Neuronal stem cell (in vitro differentiated cells): ENCODE measurements around the gene TGFBR3L.
A peak's percentile ranks its signal among the peaks of the same experiment; 100 is the strongest.

Source experiments
- DNase-seq: peaks from one replicate; pipeline ENCODE4 v3.0.0-alpha.2; 2013; ENCODE audit warnings: low spot score
- H2AFZ ChIP-seq: one replicate; pipeline ENCODE4 v1.6.1; 2013; ENCODE audit warnings: mild to moderate bottlenecking, low read length, inconsistent platforms
- H2AK5ac ChIP-seq: 2 replicates; pipeline ENCODE4 v1.6.1; 2013; ENCODE audit warnings: low read depth, mild to moderate bottlenecking, inconsistent platforms, low read length, moderate library complexity, mixed read lengths
- H2BK120ac ChIP-seq: 2 replicates; pipeline ENCODE4 v1.6.1; 2013; ENCODE audit warnings: low read depth, mild to moderate bottlenecking, inconsistent platforms, low read length, moderate library complexity, mixed read lengths
- H2BK12ac ChIP-seq: one replicate; pipeline ENCODE4 v1.6.1; 2013; ENCODE audit warnings: low read length, inconsistent platforms
- H2BK15ac ChIP-seq: 2 replicates; pipeline ENCODE4 v1.6.1; 2013; ENCODE audit warnings: mild to moderate bottlenecking, low read length, inconsistent platforms, mixed read lengths
- H2BK5ac ChIP-seq: one replicate; pipeline ENCODE4 v1.6.1; 2013; ENCODE audit warnings: inconsistent platforms, mild to moderate bottlenecking, low read length, moderate library complexity
- H3K14ac ChIP-seq: one replicate; pipeline ENCODE4 v1.6.1; 2013; ENCODE audit warnings: low read length, inconsistent platforms
- H3K18ac ChIP-seq: 2 replicates; pipeline ENCODE4 v1.6.1; 2013; ENCODE audit warnings: low read length, inconsistent platforms
- H3K23ac ChIP-seq: 2 replicates; pipeline ENCODE4 v1.6.1; 2013; ENCODE audit warnings: low read depth, mild to moderate bottlenecking, mixed read lengths, low read length, inconsistent platforms; ENCODE audit not compliant: poor library complexity
- H3K27ac ChIP-seq: replicated peaks from 3 replicates; pipeline ENCODE4 v1.5.1; 2013; ENCODE audit warnings: low read length, inconsistent platforms
- H3K27me3 ChIP-seq, 3 experiments: 2 replicates each; pipeline ENCODE4 v1.6.1; 2013; ENCODE audit warnings: low read length in 3 of 3, mild to moderate bottlenecking in 2 of 3, inconsistent platforms in 1 of 3, low read depth in 1 of 3, mixed read lengths in 1 of 3, moderate library complexity in 1 of 3; ENCODE audit not compliant: control insufficient read depth in 3 of 3, insufficient read depth in 3 of 3
- H3K36me3 ChIP-seq, 2 donors: replicated peaks in 1 of 2; 2 replicates each; pipeline ENCODE4 v1.6.1; 2013; ENCODE audit warnings: low read length in 2 of 2; ENCODE audit not compliant: control insufficient read depth in 2 of 2, insufficient read depth in 2 of 2
- H3K4ac ChIP-seq: 2 replicates; pipeline ENCODE4 v1.6.1; 2013; ENCODE audit warnings: inconsistent platforms, mild to moderate bottlenecking, low read length, moderate library complexity
- H3K4me1 ChIP-seq, 2 donors: 1 replicate in 1 of 2; 2 replicates in 1 of 2; pipeline ENCODE4 v1.6.1; 2013; ENCODE audit warnings: low read length in 2 of 2, low read depth in 1 of 2; ENCODE audit not compliant: control insufficient read depth in 2 of 2, insufficient read depth in 1 of 2
- H3K4me2 ChIP-seq: one replicate; pipeline ENCODE4 v1.6.1; 2013; ENCODE audit warnings: mild to moderate bottlenecking, low read length, inconsistent platforms; ENCODE audit not compliant: insufficient read depth, poor library complexity, severe bottlenecking
- H3K4me3 ChIP-seq, 2 donors: 2 replicates each; pipeline ENCODE4 v1.5.1; 2013; ENCODE audit warnings: low read length in 2 of 2, mild to moderate bottlenecking in 2 of 2, inconsistent platforms in 1 of 2, moderate library complexity in 1 of 2
- H3K79me1 ChIP-seq: one replicate; pipeline ENCODE4 v1.6.1; 2013; ENCODE audit warnings: low read depth, mild to moderate bottlenecking, inconsistent platforms, low read length, moderate library complexity
- H3K9ac ChIP-seq: one replicate; pipeline ENCODE4 v1.6.1; 2013; ENCODE audit warnings: mild to moderate bottlenecking, low read depth, low read length, inconsistent platforms; ENCODE audit not compliant: poor library complexity
- H3K9me3 ChIP-seq, 2 donors: replicated peaks in 1 of 2; 2 replicates each; pipeline versions ENCODE3 to v1.6.1; 2013; ENCODE audit warnings: low read length in 2 of 2, mild to moderate bottlenecking in 2 of 2, inconsistent platforms in 1 of 2, low read depth in 1 of 2, mixed read lengths in 1 of 2, moderate library complexity in 1 of 2; ENCODE audit not compliant: control insufficient read depth in 2 of 2, insufficient read depth in 1 of 2
- H4K8ac ChIP-seq: one replicate; pipeline ENCODE4 v1.6.1; 2013; ENCODE audit warnings: low read depth, mild to moderate bottlenecking, inconsistent platforms, low read length, moderate library complexity
- H4K91ac ChIP-seq: one replicate; pipeline ENCODE4 v1.6.1; 2013; ENCODE audit warnings: low read length, low read depth, mild to moderate bottlenecking, inconsistent platforms; ENCODE audit not compliant: poor library complexity
- WGBS, 2 donors: extraction: QIAGEN DNeasy Blood & Tissue Kit; methylation state at CpG; one replicate each; pipeline ENCODE4 v1.1.7; 2013; ENCODE audit warnings: missing lambda C conversion rate in 2 of 2, mixed read lengths in 1 of 2; ENCODE audit not compliant: insufficient read length in 2 of 2, insufficient replicate concordance in 1 of 2; ENCODE audit errors: extremely low coverage in 2 of 2; 5-methylcytosine and 5-hydroxymethylcytosine counted together

Gene TGFBR3L

GRCh38 chr19:7924651-7925170 lies 10.1 kb downstream of the TGFBR3L start:
- peak overlapping the region; percentile 45 for H3K4me2 ChIP-seq
- H3K79me1 ChIP-seq, result peaks cover 19% of the 10 kb centered on the region
- H2BK15ac ChIP-seq, result no peak overlapping the region
- peaks cover 23 to 47% of the 10 kb centered on the region in 2 donors for H3K36me3 ChIP-seq
- H3K4me1 ChIP-seq, result peaks cover 19 to 29% of the 10 kb centered on the region in 2 donors
- no peaks in the 10 kb centered on the region for H3K9me3 ChIP-seq
- peak overlapping the region; percentile 51 to 70 for H3K4me3 ChIP-seq
- H2AFZ ChIP-seq, result peak overlapping the region; percentile 65
- no peaks in the 10 kb centered on the region for H3K27me3 ChIP-seq
- WGBS, 2 donors, result no CpG with 5 or more reads among the region's 34 CpGs
- no peak overlapping the region for H2BK5ac ChIP-seq
- H2BK12ac ChIP-seq, result peak overlapping the region; percentile 90
- H3K4ac ChIP-seq, result no peak overlapping the region
- no peak for DNase-seq
- no peak overlapping the region for H4K91ac ChIP-seq
- no peak overlapping the region for H2BK120ac ChIP-seq
- H3K23ac ChIP-seq, result peak overlapping the region; percentile 75
- peak overlapping the region; percentile 91 for H3K18ac ChIP-seq
- peak overlapping the region; percentile 92 for H2AK5ac ChIP-seq
- H3K27ac ChIP-seq, result peak overlapping the region; percentile 35
- H3K14ac ChIP-seq, result no peak overlapping the region
- H4K8ac ChIP-seq, result no peak overlapping the region
- H3K9ac ChIP-seq, result peak overlapping the region; percentile 63

- H4K91ac ChIP-seq, result no peak overlapping the region
- H2BK15ac ChIP-seq, result peak overlapping the region; percentile 75
- no CpG with 5 or more reads among the region's 98 CpGs for WGBS, 2 donors
- H4K8ac ChIP-seq, result peak overlapping the region; percentile 96
- peaks cover 23 to 51% of the 10 kb centered on the region in 2 donors for H3K36me3 ChIP-seq
- H2BK120ac ChIP-seq, result no peak overlapping the region
- H3K27ac ChIP-seq, result peak overlapping the region; percentile 85
- no peak overlapping the region for H3K4ac ChIP-seq
- H3K4me2 ChIP-seq, result peak overlapping the region; percentile 93
- H3K9me3 ChIP-seq, result no peaks in the 10 kb centered on the region
- H3K79me1 ChIP-seq, result peaks cover 19% of the 10 kb centered on the region
- H2BK12ac ChIP-seq, result no peak overlapping the region
- H3K23ac ChIP-seq, result peak overlapping the region; percentile 85
- H3K4me1 ChIP-seq, result peaks cover 17 to 27% of the 10 kb centered on the region in 2 donors
- H3K9ac ChIP-seq, result peak overlapping the region; percentile 95
- H2BK5ac ChIP-seq, result peak overlapping the region; percentile 82
- peak overlapping the region; percentile 90 for H2AK5ac ChIP-seq
- H3K18ac ChIP-seq, result peak overlapping the region; percentile 97
- H3K14ac ChIP-seq, result peak overlapping the region; percentile 94
- no peaks in the 10 kb centered on the region for H3K27me3 ChIP-seq
- H2AFZ ChIP-seq, result peak overlapping the region; percentile 65
- DNase-seq, result peak; percentile 94
- peak overlapping the region; percentile 51 to 94 for H3K4me3 ChIP-seq
These were observed 10.7 kb downstream of the TGFBR3L start for GRCh38 chr19:7925171-7925851.

DNA sequence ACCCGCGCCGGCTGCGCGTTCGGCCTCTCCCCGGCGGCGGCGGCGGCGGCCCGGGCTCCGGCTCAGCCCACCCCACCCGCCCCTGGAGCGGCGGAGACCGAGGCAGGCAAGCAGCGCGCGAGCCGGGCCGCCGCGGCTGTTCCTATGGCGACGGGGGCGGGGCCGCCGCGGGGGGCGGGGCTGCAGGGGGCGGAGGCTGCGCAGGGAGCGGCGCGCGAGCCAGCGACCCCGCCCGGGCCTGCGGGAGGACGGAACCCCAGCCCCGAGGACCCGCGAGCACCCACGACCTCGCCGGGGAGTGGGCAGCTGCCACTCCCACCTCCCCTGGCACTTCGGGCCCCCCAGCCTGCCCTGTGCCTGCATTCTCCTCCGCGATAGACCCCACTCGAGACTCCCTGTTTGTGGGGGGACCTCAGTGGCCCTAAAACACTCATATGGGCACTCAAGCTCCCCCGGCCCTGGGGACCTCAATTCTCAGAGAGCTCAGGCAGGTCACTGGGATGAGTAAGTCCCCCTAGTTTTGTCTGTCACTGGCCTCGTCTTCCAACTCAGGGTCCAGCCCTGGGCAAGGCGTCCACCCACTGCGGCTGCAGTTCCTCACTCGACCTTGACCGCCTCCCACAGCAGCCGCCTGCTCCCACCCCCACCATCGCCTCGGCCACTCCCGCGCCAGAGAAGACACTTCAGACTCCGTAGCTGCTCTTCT lies 11.5 kb downstream of the TGFBR3L start, which contains the start of gene CTXN1:
Gene CTXN1, minus strand, starts transcription at position 115 of the 706 bp plus-strand sequence. CDS start 597 bp downstream, outside the sequence.
- Histone ChIP-seq H2BK5ac (peak within 1 kb of the TSS; percentile 82), H2AK5ac (peak within 1 kb of the TSS; percentile 92), H2BK15ac (peak within 1 kb of the TSS; percentile 75), H3K4me1 (peaks cover 14 to 23% of the 10 kb centered on the region in 2 donors), H4K91ac (no peak within 1 kb of the TSS), H3K18ac (peak within 1 kb of the TSS; percentile 97), H3K4ac (no peak within 1 kb of the TSS), H2BK120ac (no peak within 1 kb of the TSS), H3K27ac (peak within 1 kb of the TSS; percentile 85), H2BK12ac (peak within 1 kb of the TSS; percentile 25), H3K79me1 (peaks cover 19% of the 10 kb centered on the region), H3K9ac (peak within 1 kb of the TSS; percentile 95), H3K9me3 (no peaks in the 10 kb centered on the region), H3K36me3 (peaks cover 26 to 59% of the 10 kb centered on the region in 2 donors), H3K27me3 (no peaks in the 10 kb centered on the region), H3K23ac (peak within 1 kb of the TSS; percentile 91), H3K4me3 (peak within 1 kb of the TSS; percentile 51 to 94), H4K8ac (peak within 1 kb of the TSS; percentile 96), H2AFZ (peak within 1 kb of the TSS; percentile 85), H3K14ac (peak within 1 kb of the TSS; percentile 98), H3K4me2 (peak within 1 kb of the TSS; percentile 96)
- WGBS, 2 donors, result no CpG with 5 or more reads among the region's 65 CpGs
- peak; percentile 72 for DNase-seq
